Adrenal gland (tissue), 12 donors: ENCODE results near the gene KIRREL3. TPM values are rescaled to one million over a fixed set of nuclear protein-coding genes. Genes with fewer than 3 reads are reported as not detected.

Experiments
- DNase-seq, 7 donors: peaks; one replicate each; pipeline ENCODE4 v3.0.0-alpha.2; 2019 to 2020
- H3K27ac ChIP-seq, 5 donors: fragments of 200-600 bp; sonication (generic) in 4 of 5; 1 replicate in 3 of 5; 2 replicates in 2 of 5; pipeline versions ENCODE4 v1.5.1 to v1.8.0; 2016 to 2020; ENCODE audit warnings: mild to moderate bottlenecking in 1 of 5
- H3K27me3 ChIP-seq: fragments of 200-600 bp; 2 replicates; pipeline ENCODE4 v1.8.0; 2021
- H3K36me3 ChIP-seq, 2 donors: fragments of 200-600 bp; replicated peaks in 1 of 2; 1 replicate in 1 of 2; 2 replicates in 1 of 2; pipeline versions ENCODE4 v1.5.1 to v1.8.0; 2018 to 2022
- H3K4me1 ChIP-seq, 2 donors: fragments of 200-600 bp; replicated peaks in 1 of 2; 1 replicate in 1 of 2; 2 replicates in 1 of 2; pipeline versions ENCODE4 v1.5.1 to v1.8.0; 2018 to 2021
- H3K4me3 ChIP-seq, 4 donors: fragments of 200-600 bp; sonication (generic) in 3 of 4; one replicate each; pipeline ENCODE4 v1.5.1; 2016 to 2018
- H3K9me3 ChIP-seq, 3 donors: fragments of 200-600 bp; sonication (generic) in 1 of 3; replicated peaks in 1 of 3; 1 replicate in 2 of 3; 2 replicates in 1 of 3; pipeline versions ENCODE4 v1.5.1 to v1.8.0; 2016 to 2021
- POLR2A ChIP-seq, 2 donors: fragments of 450-650 bp; IDR thresholded peaks; one replicate each; pipeline ENCODE4 v1.6.1; 2017; ENCODE audit warnings: antibody characterized with exemption in 2 of 2, mild to moderate bottlenecking in 2 of 2, moderate library complexity in 1 of 2
- WGBS, 4 donors: extraction: QIAGEN DNeasy Blood & Tissue Kit in 2 of 4; methylation state at CpG; one replicate each; pipeline versions ENCODE4 v1.1.5 to v1.1.7; 2013 to 2017; 5-methylcytosine and 5-hydroxymethylcytosine counted together
- intact Hi-C, 2 donors: fragments of 100-400 bp; cut with DNase I; formaldehyde crosslinking; loops; one replicate each; pipeline versions ENCODE4 v1.14.1 to v1.15.0; 2022 to 2023
- polyA plus RNA-seq, 3 donors: library from polyadenylated mRNA; stranded (reverse); fragments of 200-250 nt in 2 of 3; fragments of 350-450 nt in 1 of 3; fragmentation: Illumina TruSeq in 1 of 3; extraction: RNeasy Lipid Tissue Mini Kit (QIAGEN cat#74804) in 1 of 3; gene quantifications; one replicate each; pipeline ENCODE4 v1.2.3, GENCODE V29; 2013 to 2014
- total RNA-seq, 9 donors: library from RNA; depleted of rRNA in 4 of 9; stranded (reverse); fragments of >200 nt in 4 of 9; fragments of 120-200 nt in 1 of 9; fragmentation: NEBNext Ultra II Directional in 1 of 9; extraction: Animal tissue kit (Norgen Biotek cat#: 25700) in 1 of 9; gene quantifications; one replicate each; pipeline versions ENCODE4 v1.1.0 to v1.2.4, GENCODE V29; 2013 to 2023
- TF ChIP-seq, protein P1 (sequence below), 6 experiments: fragments of 450-650 bp in 4 of 6; fragments of 200-600 bp in 2 of 6; sonication (generic) in 1 of 6; IDR thresholded peaks; 1 replicate in 5 of 6; 2 replicates in 1 of 6; pipeline versions ENCODE4 v1.5.1 to v1.8.0; 2016 to 2021; ENCODE audit warnings: antibody characterized with exemption in 6 of 6, mild to moderate bottlenecking in 2 of 6, moderate library complexity in 1 of 6
- donor health status: healthy with polysubstance abuse.
- donor health status: Bipolar disorder and iron deficiency.
- donor health status: DM: yes; HTN: yes; CAD: no.
- donor health status: DM: no; HTN: no; CAD: no.
- donor health status: DM: no; HTN: no; CAD: no.
- donor health status: DM: yes; HTN: yes; CAD: no.

Gene KIRREL3
- total and polyA plus RNA-seq, 12 donors: 0.07 to 4.1 (median 0.64) TPM; not detected in 1

DNA sequence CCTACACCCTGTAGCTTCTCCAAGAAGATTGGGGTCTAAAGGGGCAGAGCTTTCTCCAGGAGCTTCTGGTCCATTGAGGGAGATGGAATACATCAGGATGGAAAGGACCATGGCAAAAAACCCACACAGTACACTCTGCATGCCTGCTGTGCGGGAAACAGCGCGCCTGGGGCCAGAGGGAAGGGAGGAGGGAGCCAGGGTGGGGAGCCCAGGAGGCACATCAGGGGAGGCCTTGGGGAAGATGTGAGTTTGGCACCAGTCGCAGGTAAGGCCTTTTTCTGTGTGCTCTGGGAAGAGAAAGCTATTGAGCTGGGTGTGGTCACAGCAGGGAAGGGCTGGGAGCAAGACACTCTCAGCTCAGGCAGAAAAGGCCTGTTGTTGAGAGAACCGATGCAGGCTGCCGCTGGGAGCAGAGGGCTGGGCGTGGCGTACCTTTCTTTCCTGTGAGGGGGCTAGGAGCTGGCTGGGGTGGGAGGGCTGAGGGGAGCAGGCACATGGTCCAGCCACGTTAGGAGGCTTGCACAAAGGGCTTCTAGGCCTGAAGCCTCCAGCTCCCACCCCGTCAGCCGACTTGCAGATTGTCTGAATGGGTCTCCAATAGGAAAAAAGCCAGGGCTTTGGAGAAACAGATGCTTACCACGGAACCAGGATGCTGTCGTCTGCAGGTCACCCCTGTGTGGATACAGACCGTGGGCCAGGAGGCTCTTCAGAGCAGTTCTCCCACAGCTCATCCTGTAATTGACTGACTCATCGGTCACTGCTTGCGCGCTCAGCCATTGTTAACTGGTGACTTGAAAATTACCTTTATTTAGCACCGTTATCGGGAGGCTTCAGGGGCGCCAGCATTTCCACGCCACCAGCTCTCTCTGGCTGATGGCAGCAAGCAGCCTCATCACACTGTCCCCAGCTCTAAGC, 407.8 kb downstream of the KIRREL3 start:
- Histone ChIP-seq H3K4me3 (no peak overlapping the region), H3K9me3 (no peaks in the 10 kb centered on the region), H3K36me3 (no peaks in the 10 kb centered on the region), H3K4me1 (no peaks in the 10 kb centered on the region), H3K27me3 (no peaks in the 10 kb centered on the region), H3K27ac (peak overlapping the region in 1 of 5 donors; percentile 26)
- intact Hi-C loops: no loop called here
- peak in 1 of 7 donors; percentile 66 for DNase-seq
- no peak for TF ChIP-seq POLR2A (IDR thresholded peaks at IDR 0.05)
- TF ChIP-seq, protein P1, sequence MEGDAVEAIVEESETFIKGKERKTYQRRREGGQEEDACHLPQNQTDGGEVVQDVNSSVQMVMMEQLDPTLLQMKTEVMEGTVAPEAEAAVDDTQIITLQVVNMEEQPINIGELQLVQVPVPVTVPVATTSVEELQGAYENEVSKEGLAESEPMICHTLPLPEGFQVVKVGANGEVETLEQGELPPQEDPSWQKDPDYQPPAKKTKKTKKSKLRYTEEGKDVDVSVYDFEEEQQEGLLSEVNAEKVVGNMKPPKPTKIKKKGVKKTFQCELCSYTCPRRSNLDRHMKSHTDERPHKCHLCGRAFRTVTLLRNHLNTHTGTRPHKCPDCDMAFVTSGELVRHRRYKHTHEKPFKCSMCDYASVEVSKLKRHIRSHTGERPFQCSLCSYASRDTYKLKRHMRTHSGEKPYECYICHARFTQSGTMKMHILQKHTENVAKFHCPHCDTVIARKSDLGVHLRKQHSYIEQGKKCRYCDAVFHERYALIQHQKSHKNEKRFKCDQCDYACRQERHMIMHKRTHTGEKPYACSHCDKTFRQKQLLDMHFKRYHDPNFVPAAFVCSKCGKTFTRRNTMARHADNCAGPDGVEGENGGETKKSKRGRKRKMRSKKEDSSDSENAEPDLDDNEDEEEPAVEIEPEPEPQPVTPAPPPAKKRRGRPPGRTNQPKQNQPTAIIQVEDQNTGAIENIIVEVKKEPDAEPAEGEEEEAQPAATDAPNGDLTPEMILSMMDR (IDR thresholded peaks at IDR 0.05): no peak
- WGBS, 4 donors: 80 to 90% (median 85%) methylated on average over 17 to 21 of the region's 21 CpGs

DNA sequence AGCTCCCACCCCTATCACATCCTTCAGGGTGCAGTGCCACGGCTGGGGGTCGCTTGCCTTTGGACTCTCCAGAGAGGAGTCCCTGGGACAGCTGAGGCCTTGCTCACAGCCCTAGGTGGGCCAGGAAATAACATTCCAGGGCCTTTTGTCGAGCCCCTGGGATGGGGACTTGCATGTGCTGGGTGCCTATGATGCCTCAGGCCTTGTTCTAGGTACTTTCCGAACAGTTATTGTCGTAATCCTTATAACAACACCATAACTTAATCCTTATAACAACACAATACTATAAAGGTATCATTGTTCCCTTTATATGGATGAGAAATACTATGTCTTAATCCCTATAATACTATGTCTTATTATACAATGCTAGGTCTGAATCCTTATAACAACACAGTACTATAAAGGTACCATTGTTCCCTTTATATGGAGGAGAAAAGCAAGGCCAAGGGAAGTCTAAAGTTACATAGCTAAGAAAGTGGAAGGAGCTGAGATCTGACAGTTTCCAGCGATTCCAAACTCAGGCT, 408.5 kb downstream of the KIRREL3 start:
- Histone ChIP-seq H3K9me3 (no peaks in the 10 kb centered on the region), H3K4me3 (no peak overlapping the region), H3K27me3 (no peaks in the 10 kb centered on the region), H3K4me1 (no peaks in the 10 kb centered on the region), H3K27ac (peak overlapping the region in 1 of 5 donors; percentile 26), H3K36me3 (no peaks in the 10 kb centered on the region)
- no peak for DNase-seq
- TF ChIP-seq, protein P1 (IDR thresholded peaks at IDR 0.05): no peak
- no peak for TF ChIP-seq POLR2A (IDR thresholded peaks at IDR 0.05)
- 82 to 97% (median 90%) methylated on average over 4 to 6 of the region's 6 CpGs for WGBS, 4 donors
- intact Hi-C loops: no loop called here

DNA sequence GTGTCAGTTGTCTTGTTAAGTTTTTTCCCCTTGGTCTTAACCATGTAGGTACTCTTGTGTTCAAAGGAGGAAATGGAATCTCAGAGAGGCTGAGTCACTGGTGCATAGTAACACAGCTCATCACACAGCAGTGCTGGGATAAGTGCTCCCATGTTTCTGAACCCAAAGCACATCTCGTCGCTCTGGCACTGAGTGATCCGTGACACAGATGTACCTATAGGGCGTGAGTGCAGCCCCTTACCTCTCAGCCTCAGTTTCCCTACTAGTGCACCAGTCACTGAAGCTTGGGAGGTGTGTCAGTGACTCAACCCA, 411.1 kb downstream of the KIRREL3 start:
- WGBS, 4 donors: 91 to 94% (median 92%) methylated on average over 4 of the region's 4 CpGs
- no peaks in the 10 kb centered on the region for H3K27me3 ChIP-seq
- no peaks in the 10 kb centered on the region for H3K9me3 ChIP-seq
- TF ChIP-seq POLR2A (IDR thresholded peaks at IDR 0.05): no peak
- TF ChIP-seq, protein P1 (IDR thresholded peaks at IDR 0.05): no peak
- intact Hi-C loops: no loop called here
- DNase-seq: no peak
- no peak overlapping the region for H3K4me3 ChIP-seq
- H3K4me1 ChIP-seq: peaks cover 0 to 12% of the 10 kb centered on the region in 2 donors
- no peak overlapping the region for H3K27ac ChIP-seq
- no peaks in the 10 kb centered on the region for H3K36me3 ChIP-seq

DNA sequence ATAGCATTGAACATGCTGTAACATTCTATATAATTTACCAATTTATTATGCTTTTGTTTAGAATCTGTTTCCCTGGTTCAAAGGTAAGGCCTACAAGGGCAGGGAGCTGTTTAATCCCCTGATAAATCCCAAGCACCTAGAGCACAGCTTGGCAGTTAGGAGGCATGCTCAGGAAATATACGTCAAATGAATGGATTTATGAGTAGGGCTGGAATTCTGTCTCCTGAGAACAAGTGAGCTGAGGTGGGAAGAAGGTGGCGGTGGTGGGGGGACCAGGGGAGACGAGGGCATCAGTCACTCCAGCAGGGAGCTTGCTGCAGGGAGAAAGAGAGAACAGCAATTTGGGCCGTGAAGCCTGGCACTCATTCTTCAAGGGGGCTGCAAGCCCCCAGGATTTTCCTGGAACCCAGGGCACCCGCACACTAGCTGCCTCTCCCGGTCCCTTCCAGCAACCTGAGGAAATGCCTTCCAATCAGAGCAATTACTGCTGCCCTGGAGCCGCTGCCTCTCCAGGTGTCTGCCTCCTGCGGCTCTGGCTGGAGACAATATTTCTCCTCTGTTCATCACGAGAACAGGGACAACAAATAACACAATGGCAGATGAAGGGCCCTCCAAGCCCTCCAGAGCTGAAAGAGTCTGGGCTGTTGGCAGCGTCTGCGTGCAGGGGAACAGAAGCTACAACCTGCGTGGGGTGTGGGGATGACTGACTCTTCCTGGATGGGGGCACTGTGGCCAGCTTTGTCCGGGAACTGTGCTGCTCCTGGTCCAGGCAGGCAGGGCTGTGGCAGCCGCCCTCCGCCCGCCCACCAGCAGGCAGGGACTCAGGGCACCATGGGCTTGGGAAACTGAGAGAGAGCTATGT, 411.7 kb downstream of the KIRREL3 start:
- DNase-seq: no peak
- Histone ChIP-seq H3K27ac (no peak overlapping the region), H3K4me3 (no peak overlapping the region), H3K27me3 (no peaks in the 10 kb centered on the region), H3K4me1 (peaks cover 0 to 12% of the 10 kb centered on the region in 2 donors), H3K36me3 (no peaks in the 10 kb centered on the region), H3K9me3 (no peaks in the 10 kb centered on the region)
- WGBS, 4 donors: 78 to 84% (median 83%) methylated on average over 9 to 16 of the region's 16 CpGs
- TF ChIP-seq POLR2A (IDR thresholded peaks at IDR 0.05): no peak
- TF ChIP-seq, protein P1 (IDR thresholded peaks at IDR 0.05): no peak
- intact Hi-C loops: no loop called here
